Medulla oblongata (tissue), 1 donor: Measurements from ENCODE around the gene PAK1IP1.
"Not testable (repeated sequence)": the region's sequence is repeated elsewhere in the genome, so short reads cannot be mapped to it uniquely, and the experiment has no call there.

Source experiments
- DNase-seq: peaks from one replicate; pipeline ENCODE4 v3.0.0-alpha.2; 2015; ENCODE audit errors: extremely low spot score

PAK1IP1 gene

DNA sequence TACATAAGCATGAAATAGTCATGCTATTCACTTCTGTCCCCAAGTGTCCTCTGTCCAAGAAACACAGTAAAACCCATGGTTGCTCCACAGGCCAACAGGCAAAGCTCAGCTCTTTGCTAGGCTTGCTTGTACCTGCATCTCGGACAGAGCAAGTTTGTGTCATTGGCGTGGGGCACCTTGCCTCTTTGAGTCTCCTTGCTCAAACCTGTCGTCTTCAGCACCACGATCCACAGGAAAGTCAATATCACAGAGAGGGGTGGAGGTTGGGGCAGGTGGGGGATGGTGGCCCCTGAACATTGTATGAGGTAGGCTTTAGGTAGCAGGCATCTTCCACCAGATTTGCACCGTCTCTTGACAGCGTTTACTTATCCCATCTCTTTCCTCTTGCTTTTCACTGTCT lies 48.7 kb downstream of the PAK1IP1 start:
- DNase-seq, result no peak

GRCh38 chr6:10745116-10745515 lies 50.3 kb downstream of the PAK1IP1 start:
- DNase-seq, result no peak

- DNase-seq, result no peak
Observed at GRCh38 chr6:10746915-10747250, 52.1 kb downstream of the PAK1IP1 start.

- peak; percentile 97 for DNase-seq
Observed at GRCh38 chr6:10747251-10747972, 52.6 kb downstream of the PAK1IP1 start, which contains the start of gene TMEM14B. TMEM14B (plus strand) TSS chr6:10747805; CDS start chr6:10749246, 1,441 bp downstream.

DNA sequence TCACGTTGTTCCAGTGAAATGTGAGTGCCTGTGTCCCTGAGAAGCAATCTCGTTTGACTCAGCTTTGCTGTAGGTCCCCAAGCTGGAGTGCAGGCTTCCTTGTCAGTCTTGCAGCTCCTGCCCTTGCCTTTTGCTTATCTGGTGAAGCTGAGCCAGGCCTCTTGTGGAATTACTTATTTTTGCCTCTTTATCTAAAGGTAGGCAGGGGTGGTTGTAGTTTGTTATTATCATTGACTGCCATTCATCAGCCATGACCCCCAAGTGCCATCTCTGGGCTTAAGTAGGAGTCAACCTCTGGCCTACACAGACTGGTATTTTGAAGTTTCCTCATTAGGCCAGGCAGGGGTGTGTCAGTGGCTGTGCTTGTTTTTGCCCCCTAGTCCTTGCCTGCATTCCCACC lies 55.0 kb downstream of the PAK1IP1 start:
- DNase-seq, result no peak

DNA sequence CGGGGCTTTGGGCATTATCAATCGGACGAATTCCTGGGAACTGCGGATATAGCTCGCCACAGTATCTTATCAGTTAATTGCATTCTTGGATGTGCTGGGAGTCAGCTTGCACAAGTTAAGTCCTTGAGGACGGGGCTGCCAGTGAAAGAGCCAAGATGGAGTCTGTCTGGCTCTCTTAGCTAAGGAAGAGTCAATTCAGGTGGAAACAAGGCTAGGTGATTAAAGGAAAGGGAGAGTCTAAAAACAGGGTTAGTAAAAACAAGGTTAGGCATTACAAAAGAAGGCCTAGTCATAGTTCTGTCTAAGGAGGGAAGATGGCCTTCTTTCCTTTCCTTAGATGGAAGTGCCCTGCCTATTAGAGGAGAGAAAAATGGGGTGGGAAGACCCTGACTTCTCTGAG lies 55.8 kb downstream of the PAK1IP1 start:
- not testable (repeated sequence) for DNase-seq

- not testable (repeated sequence) for DNase-seq
Observed at GRCh38 chr6:10751757-10752156, 57.0 kb downstream of the PAK1IP1 start.

GRCh38 chr6:10756085-10756484 lies 61.3 kb downstream of the PAK1IP1 start:
- DNase-seq, result no peak
